ENCODE results near the gene THBS2.
"Not testable (repeated sequence)": the region's sequence is repeated elsewhere in the genome, so short reads cannot be mapped to it uniquely, and the experiment has no call there.

THBS2 gene

GRCh38 chr6:169230946-169231789, 22.5 kb downstream of the THBS2 start:
- DNase-seq (ENCODE audit: low read depth in 2 of 2) = no peak

GRCh38 chr6:169230322-169230665, 23.4 kb downstream of the THBS2 start:
- DNase-seq (ENCODE audit: low read depth in 2 of 2) = no peak

GRCh38 chr6:169229615-169230321, 23.9 kb downstream of the THBS2 start:
- no peak for DNase-seq (ENCODE audit: low read depth in 2 of 2)

- no peak for DNase-seq (ENCODE audit: low read depth in 2 of 2)
These were observed 26.5 kb downstream of the THBS2 start for GRCh38 chr6:169227116-169227515.

- no peak for DNase-seq (ENCODE audit: low read depth in 2 of 2)
These were observed 27.8 kb downstream of the THBS2 start for GRCh38 chr6:169225887-169226286.

- DNase-seq (ENCODE audit: low read depth in 2 of 2) = no peak
These were observed 28.5 kb downstream of the THBS2 start for GRCh38 chr6:169225131-169225576.

- no peak for DNase-seq (ENCODE audit: low read depth in 2 of 2)
These were observed 28.9 kb downstream of the THBS2 start for GRCh38 chr6:169224716-169225115.

- DNase-seq (ENCODE audit: low read depth in 2 of 2) = no peak
These were observed 29.4 kb downstream of the THBS2 start for GRCh38 chr6:169224185-169224695.

GRCh38 chr6:169223006-169223405, 30.6 kb downstream of the THBS2 start:
- DNase-seq (ENCODE audit: low read depth in 2 of 2) = no peak

GRCh38 chr6:169222126-169222525, 31.5 kb downstream of the THBS2 start:
- DNase-seq (ENCODE audit: low read depth in 2 of 2) = no peak

GRCh38 chr6:169221264-169221663, 32.4 kb downstream of the THBS2 start:
- no peak for DNase-seq (ENCODE audit: low read depth in 2 of 2)

- DNase-seq (ENCODE audit: low read depth in 2 of 2) = no peak
These were observed 33.3 kb downstream of the THBS2 start for GRCh38 chr6:169220068-169220964.

GRCh38 chr6:169217972-169218371, 35.7 kb downstream of the THBS2 start:
- DNase-seq (ENCODE audit: low read depth in 2 of 2) = no peak

GRCh38 chr6:169216830-169217229, 36.8 kb downstream of the THBS2 start:
- DNase-seq (ENCODE audit: low read depth in 2 of 2) = no peak

- no peak for DNase-seq (ENCODE audit: low read depth in 2 of 2)
These were observed 38.4 kb downstream of the THBS2 start for GRCh38 chr6:169215201-169215681.

GRCh38 chr6:169214789-169215188, 38.9 kb downstream of the THBS2 start:
- DNase-seq (ENCODE audit: low read depth in 2 of 2) = not testable (repeated sequence)

- no peak for DNase-seq (ENCODE audit: low read depth in 2 of 2)
These were observed 39.7 kb downstream of the THBS2 start for GRCh38 chr6:169213814-169214520.

GRCh38 chr6:169212897-169213813, 40.5 kb downstream of the THBS2 start:
- peak; percentile 75 for DNase-seq (ENCODE audit: low read depth in 2 of 2)

GRCh38 chr6:169212436-169212835, 41.2 kb downstream of the THBS2 start:
- no peak for DNase-seq (ENCODE audit: low read depth in 2 of 2)

GRCh38 chr6:169211881-169212280, 41.8 kb downstream of the THBS2 start:
- DNase-seq (ENCODE audit: low read depth in 2 of 2) = no peak
